ENCODE data around the gene DOK5. TPM values are rescaled to one million over a fixed set of nuclear protein-coding genes. Genes with fewer than 3 reads are reported as not detected.

DOK5 gene
- total and polyA plus RNA-seq, 2 donors = 0.76 to 1.0 TPM

DNA sequence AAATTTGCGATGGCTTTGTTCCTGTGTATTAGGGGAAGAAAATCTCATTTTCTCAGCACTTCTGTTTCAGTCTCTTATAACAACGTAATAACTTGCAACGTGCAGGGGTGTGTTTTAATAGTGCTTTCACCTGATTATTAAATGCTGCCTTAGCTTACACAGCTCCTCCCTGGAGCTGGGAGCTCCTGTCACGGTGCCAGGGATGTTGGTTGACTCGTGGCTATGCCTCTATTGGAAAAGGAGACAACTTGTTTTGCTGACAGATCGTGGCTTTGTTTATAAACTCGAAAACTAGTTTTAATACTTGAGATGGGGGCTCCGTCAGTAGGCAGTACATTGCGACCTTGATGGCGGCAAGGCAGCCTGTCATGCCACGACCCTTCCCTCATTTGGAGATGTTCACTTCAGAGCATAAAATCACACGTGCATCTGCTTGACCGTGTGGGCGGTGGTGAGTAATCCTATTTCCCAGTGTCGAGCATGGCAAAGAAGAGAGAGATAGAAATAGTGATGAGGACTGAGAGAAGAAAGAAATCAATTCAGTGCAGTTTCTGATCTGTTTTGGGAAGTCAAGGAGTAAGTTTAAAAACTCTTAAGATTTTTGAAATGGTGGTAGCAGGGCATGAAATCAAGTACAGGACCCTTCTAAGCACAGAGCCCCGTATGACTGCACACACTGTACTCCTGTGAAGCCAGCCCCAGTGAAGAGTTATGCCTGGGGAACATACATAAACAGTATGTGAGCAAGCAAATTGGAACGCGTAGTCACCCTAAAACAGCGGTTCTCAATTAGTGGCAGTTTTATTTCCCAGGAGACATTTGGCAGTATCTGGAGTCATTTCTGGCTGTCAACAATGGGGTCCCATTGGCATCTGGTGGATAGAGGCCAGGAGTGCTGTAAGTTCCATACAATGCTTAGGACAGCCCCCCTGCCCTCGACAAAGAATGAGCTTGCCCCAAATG lies 147.2 kb downstream of the DOK5 start:
- Histone ChIP-seq H3K36me3 (ENCODE audit: control insufficient read depth in 2 of 2, insufficient read depth in 2 of 2, low read length in 1 of 2) (no peaks in the 10 kb centered on the region), H3K27ac (ENCODE audit: low read depth in 1 of 2, low read length in 1 of 2) (no peak overlapping the region), H3K9me3 (ENCODE audit: control insufficient read depth in 2 of 2, insufficient read depth in 1 of 2, low read length in 1 of 2) (no peaks in the 10 kb centered on the region), H3K27me3 (ENCODE audit: control insufficient read depth in 2 of 2, insufficient read depth in 1 of 2, low read length in 1 of 2) (no peaks in the 10 kb centered on the region), H3K4me3 (ENCODE audit: low read length in 2 of 2) (no peak overlapping the region), H3K4me1 (ENCODE audit: control insufficient read depth in 2 of 2, insufficient read depth in 2 of 2, low read length in 2 of 2) (no peaks in the 10 kb centered on the region)
- 92% methylated on average over 20 of the region's 20 CpGs for WGBS
- DNase-seq (ENCODE audit: low read depth in 6 of 9, low spot score in 9 of 9) = no peak

DNA sequence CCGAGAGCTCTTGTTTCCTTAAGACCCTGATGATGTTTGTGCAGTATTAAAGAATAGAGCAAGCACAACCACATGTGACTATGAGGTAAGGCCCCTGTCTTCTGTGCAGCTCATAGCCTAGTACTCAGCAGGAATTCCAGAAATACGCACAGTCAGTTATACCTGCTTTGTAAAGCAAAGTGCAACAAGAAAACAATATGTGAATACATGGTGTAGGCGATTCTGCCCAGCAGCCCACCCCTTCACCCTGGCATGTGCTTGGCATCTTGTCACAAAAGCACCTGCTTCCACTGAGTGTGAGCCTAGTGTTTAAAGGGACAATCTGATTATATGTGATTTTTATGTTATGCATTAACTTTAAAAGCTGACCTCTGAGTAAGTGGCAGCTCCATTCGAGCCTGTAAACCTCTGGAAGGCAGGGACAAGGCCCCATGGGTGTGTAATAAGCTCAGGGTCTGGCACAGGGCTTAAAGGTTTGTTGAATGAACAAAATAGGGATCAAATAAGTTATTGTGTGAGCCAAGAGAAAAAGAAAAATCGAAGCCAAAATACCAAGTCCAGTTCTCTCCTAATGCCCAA lies 148.7 kb downstream of the DOK5 start:
- 82% methylated on average over 5 of the region's 5 CpGs for WGBS
- no peak for DNase-seq (ENCODE audit: low read depth in 6 of 9, low spot score in 9 of 9)
- H3K4me1 ChIP-seq (ENCODE audit: control insufficient read depth in 2 of 2, insufficient read depth in 2 of 2, low read length in 2 of 2) = no peaks in the 10 kb centered on the region

DNA sequence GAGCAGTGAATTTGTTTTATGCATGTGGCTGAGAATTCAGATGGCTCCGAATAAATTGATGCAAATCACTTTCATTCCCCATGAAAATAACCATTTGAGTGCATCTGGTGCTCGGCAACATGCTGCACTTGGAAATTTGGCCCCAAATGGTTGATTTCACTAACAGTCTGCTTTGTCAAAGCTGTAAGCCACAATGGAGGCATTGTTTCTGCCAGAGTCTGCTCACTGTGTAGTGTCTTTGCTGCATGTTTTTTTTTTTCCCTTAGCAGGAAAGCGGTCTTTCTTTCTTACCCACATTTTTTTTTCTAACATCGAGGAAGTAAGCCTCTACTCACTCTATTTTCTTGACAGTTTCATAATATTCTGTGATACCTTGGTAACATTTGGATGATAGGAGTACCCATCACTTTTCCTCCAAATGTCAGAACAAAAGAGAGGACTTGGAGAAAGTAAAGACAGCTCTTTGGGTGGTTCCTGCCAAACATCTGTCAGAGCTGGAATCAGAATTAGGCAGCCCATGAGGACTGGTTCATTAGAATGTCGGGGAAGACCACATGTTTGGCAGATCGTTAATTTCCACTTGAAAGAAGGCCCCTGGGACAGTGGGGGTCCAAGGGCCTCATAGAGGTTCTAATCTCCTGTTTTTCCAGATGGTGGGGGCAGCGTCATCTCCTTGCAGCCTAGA lies 149.5 kb downstream of the DOK5 start:
- no peak for DNase-seq (ENCODE audit: low read depth in 6 of 9, low spot score in 9 of 9)
- Histone ChIP-seq H3K4me1 (ENCODE audit: control insufficient read depth in 2 of 2, insufficient read depth in 2 of 2, low read length in 2 of 2) (no peaks in the 10 kb centered on the region), H3K27ac (ENCODE audit: low read depth in 1 of 2, low read length in 1 of 2) (no peak overlapping the region), H3K36me3 (ENCODE audit: control insufficient read depth in 2 of 2, insufficient read depth in 2 of 2, low read length in 1 of 2) (no peaks in the 10 kb centered on the region), H3K4me3 (ENCODE audit: low read length in 2 of 2) (no peak overlapping the region), H3K9me3 (ENCODE audit: control insufficient read depth in 2 of 2, insufficient read depth in 1 of 2, low read length in 1 of 2) (no peaks in the 10 kb centered on the region), H3K27me3 (ENCODE audit: control insufficient read depth in 2 of 2, insufficient read depth in 1 of 2, low read length in 1 of 2) (no peaks in the 10 kb centered on the region)
- 51% methylated on average over 7 of the region's 7 CpGs for WGBS

More for the DNA sequence above, 148.7 kb downstream of the DOK5 start:
- Histone ChIP-seq H3K4me3 (ENCODE audit: low read length in 2 of 2) (no peak overlapping the region), H3K27me3 (ENCODE audit: control insufficient read depth in 2 of 2, insufficient read depth in 1 of 2, low read length in 1 of 2) (no peaks in the 10 kb centered on the region), H3K9me3 (ENCODE audit: control insufficient read depth in 2 of 2, insufficient read depth in 1 of 2, low read length in 1 of 2) (no peaks in the 10 kb centered on the region), H3K36me3 (ENCODE audit: control insufficient read depth in 2 of 2, insufficient read depth in 2 of 2, low read length in 1 of 2) (no peaks in the 10 kb centered on the region), H3K27ac (ENCODE audit: low read depth in 1 of 2, low read length in 1 of 2) (no peak overlapping the region)

DNA sequence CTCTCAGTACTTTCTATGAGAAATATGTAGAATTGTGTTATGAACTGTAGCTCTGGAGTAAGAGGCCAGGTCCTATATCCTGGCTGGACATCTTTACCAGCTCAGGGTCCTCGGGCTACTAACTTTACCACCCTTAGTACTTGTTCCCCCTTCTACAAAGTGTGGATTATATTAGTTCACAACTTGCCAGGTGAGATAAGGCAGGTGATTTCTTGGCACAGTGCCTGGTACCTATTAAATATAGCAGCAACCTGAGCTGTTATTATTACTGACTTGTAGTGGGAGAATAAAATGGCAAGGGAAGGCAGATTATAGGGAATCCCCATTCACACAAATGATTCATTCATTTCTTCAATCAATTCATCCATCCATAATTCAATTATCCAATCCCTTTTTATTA lies 150.1 kb downstream of the DOK5 start:
- H3K9me3 ChIP-seq (ENCODE audit: control insufficient read depth in 2 of 2, insufficient read depth in 1 of 2, low read length in 1 of 2) = no peaks in the 10 kb centered on the region
- no peak overlapping the region for H3K4me3 ChIP-seq (ENCODE audit: low read length in 2 of 2)
- H3K4me1 ChIP-seq (ENCODE audit: control insufficient read depth in 2 of 2, insufficient read depth in 2 of 2, low read length in 2 of 2) = no peaks in the 10 kb centered on the region
- no peaks in the 10 kb centered on the region for H3K27me3 ChIP-seq (ENCODE audit: control insufficient read depth in 2 of 2, insufficient read depth in 1 of 2, low read length in 1 of 2)
- 82% methylated on average over 1 of the region's 1 CpG for WGBS
- H3K36me3 ChIP-seq (ENCODE audit: control insufficient read depth in 2 of 2, insufficient read depth in 2 of 2, low read length in 1 of 2) = no peaks in the 10 kb centered on the region
- DNase-seq (ENCODE audit: low read depth in 6 of 9, low spot score in 9 of 9) = no peak
- H3K27ac ChIP-seq (ENCODE audit: low read depth in 1 of 2, low read length in 1 of 2) = no peak overlapping the region

DNA sequence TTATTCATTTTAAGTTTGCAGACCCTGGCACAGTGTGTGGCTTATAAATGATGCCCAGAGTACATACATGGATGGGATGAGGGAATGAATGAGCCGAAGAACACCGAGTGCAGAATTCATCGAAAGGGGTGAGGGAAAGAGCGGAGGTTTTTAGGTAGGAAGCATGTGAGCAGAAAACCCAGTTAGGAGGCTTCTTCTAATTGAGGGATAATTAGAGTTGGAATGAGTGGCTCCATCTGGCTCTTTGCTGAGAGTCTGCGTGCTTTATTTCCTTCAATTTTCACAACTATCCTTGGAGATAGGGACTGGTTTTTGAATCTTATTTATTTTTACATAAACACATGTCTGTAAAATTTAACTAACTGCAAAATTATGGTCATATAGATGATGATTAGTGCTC lies 150.7 kb downstream of the DOK5 start:
- no peak overlapping the region for H3K27ac ChIP-seq (ENCODE audit: low read depth in 1 of 2, low read length in 1 of 2)
- no peak overlapping the region for H3K4me3 ChIP-seq (ENCODE audit: low read length in 2 of 2)
- no peaks in the 10 kb centered on the region for H3K9me3 ChIP-seq (ENCODE audit: control insufficient read depth in 2 of 2, insufficient read depth in 1 of 2, low read length in 1 of 2)
- no peaks in the 10 kb centered on the region for H3K27me3 ChIP-seq (ENCODE audit: control insufficient read depth in 2 of 2, insufficient read depth in 1 of 2, low read length in 1 of 2)
- DNase-seq (ENCODE audit: low read depth in 6 of 9, low spot score in 9 of 9) = no peak
- WGBS = 95% methylated on average over 5 of the region's 5 CpGs
- H3K36me3 ChIP-seq (ENCODE audit: control insufficient read depth in 2 of 2, insufficient read depth in 2 of 2, low read length in 1 of 2) = no peaks in the 10 kb centered on the region
- H3K4me1 ChIP-seq (ENCODE audit: control insufficient read depth in 2 of 2, insufficient read depth in 2 of 2, low read length in 2 of 2) = no peaks in the 10 kb centered on the region

DNA sequence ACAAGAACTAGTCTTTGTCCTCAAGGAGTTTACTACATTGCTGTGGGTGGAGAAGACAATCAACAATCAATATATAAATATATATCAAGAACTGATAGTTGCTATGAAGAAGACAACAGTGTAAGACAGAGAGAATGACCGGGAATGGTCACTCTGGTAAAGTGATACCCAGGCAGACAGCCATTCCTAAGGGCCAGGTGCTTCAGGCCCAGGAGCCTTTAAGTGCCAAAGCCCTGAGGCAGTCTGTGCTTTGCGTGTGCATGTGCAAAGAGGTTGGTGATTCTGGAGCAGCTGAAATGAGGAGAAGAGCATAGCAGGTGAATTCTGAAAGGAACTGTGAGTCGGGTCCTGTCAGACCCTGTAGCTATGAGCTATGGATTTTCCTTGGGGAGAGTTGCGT lies 154.2 kb downstream of the DOK5 start:
- WGBS = 95% methylated on average over 4 of the region's 4 CpGs
- H3K36me3 ChIP-seq (ENCODE audit: control insufficient read depth in 2 of 2, insufficient read depth in 2 of 2, low read length in 1 of 2) = no peaks in the 10 kb centered on the region
- H3K4me3 ChIP-seq (ENCODE audit: low read length in 2 of 2) = no peak overlapping the region
- no peaks in the 10 kb centered on the region for H3K27me3 ChIP-seq (ENCODE audit: control insufficient read depth in 2 of 2, insufficient read depth in 1 of 2, low read length in 1 of 2)
- DNase-seq (ENCODE audit: low read depth in 6 of 9, low spot score in 9 of 9) = no peak
- no peaks in the 10 kb centered on the region for H3K9me3 ChIP-seq (ENCODE audit: control insufficient read depth in 2 of 2, insufficient read depth in 1 of 2, low read length in 1 of 2)
- no peaks in the 10 kb centered on the region for H3K4me1 ChIP-seq (ENCODE audit: control insufficient read depth in 2 of 2, insufficient read depth in 2 of 2, low read length in 2 of 2)
- H3K27ac ChIP-seq (ENCODE audit: low read depth in 1 of 2, low read length in 1 of 2) = no peak overlapping the region

DNA sequence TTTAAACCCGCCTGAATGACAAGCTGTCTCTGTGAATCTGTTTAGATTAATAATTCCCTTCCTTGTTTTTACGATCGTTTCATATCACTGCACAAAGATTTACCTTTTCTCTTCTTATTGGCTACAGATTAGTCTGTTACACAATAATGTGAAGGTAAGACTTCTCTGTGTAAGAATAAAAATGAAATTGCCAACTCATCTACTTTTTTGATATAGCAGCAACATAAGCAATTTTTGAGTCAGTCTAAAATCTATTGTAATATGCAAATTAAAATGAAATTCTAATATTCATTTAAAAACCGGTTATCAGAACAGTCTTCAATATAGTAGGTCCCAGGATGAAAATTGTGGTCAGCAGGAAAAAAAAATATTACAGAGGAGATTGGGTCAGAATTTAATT lies 155.2 kb downstream of the DOK5 start:
- Histone ChIP-seq H3K9me3 (ENCODE audit: control insufficient read depth in 2 of 2, insufficient read depth in 1 of 2, low read length in 1 of 2) (no peaks in the 10 kb centered on the region), H3K36me3 (ENCODE audit: control insufficient read depth in 2 of 2, insufficient read depth in 2 of 2, low read length in 1 of 2) (no peaks in the 10 kb centered on the region), H3K4me3 (ENCODE audit: low read length in 2 of 2) (no peak overlapping the region), H3K4me1 (ENCODE audit: control insufficient read depth in 2 of 2, insufficient read depth in 2 of 2, low read length in 2 of 2) (no peaks in the 10 kb centered on the region), H3K27ac (ENCODE audit: low read depth in 1 of 2, low read length in 1 of 2) (no peak overlapping the region), H3K27me3 (ENCODE audit: control insufficient read depth in 2 of 2, insufficient read depth in 1 of 2, low read length in 1 of 2) (no peaks in the 10 kb centered on the region)
- no peak for DNase-seq (ENCODE audit: low read depth in 6 of 9, low spot score in 9 of 9)
- 68% methylated on average over 4 of the region's 4 CpGs for WGBS

DNA sequence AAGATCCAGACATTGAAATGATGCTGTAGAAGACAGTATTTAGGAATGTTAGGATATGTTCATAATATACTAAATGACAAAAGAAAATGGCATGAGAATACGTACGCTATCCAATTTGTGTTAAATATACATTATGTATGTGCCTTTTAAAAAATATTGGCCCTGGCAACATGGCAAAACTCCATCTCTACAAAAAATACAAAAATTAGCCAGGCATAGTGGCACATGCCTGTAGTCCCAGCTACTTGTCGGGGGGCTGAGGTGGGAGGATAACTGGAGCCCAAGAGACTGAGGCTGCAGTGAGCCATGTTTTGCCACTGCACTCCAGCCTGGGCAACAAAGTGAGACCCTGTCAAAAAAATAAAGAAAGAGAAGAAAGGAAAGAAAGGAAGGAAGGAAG lies 155.7 kb downstream of the DOK5 start:
- H3K9me3 ChIP-seq (ENCODE audit: control insufficient read depth in 2 of 2, insufficient read depth in 1 of 2, low read length in 1 of 2) = no peaks in the 10 kb centered on the region
- no peak overlapping the region for H3K27ac ChIP-seq (ENCODE audit: low read depth in 1 of 2, low read length in 1 of 2)
- no peak for DNase-seq (ENCODE audit: low read depth in 6 of 9, low spot score in 9 of 9)
- H3K4me3 ChIP-seq (ENCODE audit: low read length in 2 of 2) = no peak overlapping the region
- H3K27me3 ChIP-seq (ENCODE audit: control insufficient read depth in 2 of 2, insufficient read depth in 1 of 2, low read length in 1 of 2) = no peaks in the 10 kb centered on the region
- no peaks in the 10 kb centered on the region for H3K4me1 ChIP-seq (ENCODE audit: control insufficient read depth in 2 of 2, insufficient read depth in 2 of 2, low read length in 2 of 2)
- H3K36me3 ChIP-seq (ENCODE audit: control insufficient read depth in 2 of 2, insufficient read depth in 2 of 2, low read length in 1 of 2) = no peaks in the 10 kb centered on the region
- 98% methylated on average over 3 of the region's 3 CpGs for WGBS
